GM23338 (cell line): ENCODE results near the gene CDKN2D.

Experiments
- EZH2 ChIP-seq: fragments of 200-600 bp; sonication (generic); IDR thresholded peaks from one replicate; pipeline ENCODE4 v1.8.0; 2017; ENCODE audit warnings: antibody characterized with exemption, mild to moderate bottlenecking, low read depth; ENCODE audit not compliant: unreplicated experiment
- EZH2phosphoT487 ChIP-seq: fragments of 200-600 bp; sonication (generic); IDR thresholded peaks from one replicate; pipeline ENCODE4 v1.8.1; 2018; ENCODE audit warnings: antibody characterized with exemption; ENCODE audit not compliant: unreplicated experiment
- POLR2AphosphoS5 ChIP-seq: IDR thresholded peaks from 2 replicates; pipeline ENCODE4 v1.6.1; 2016; ENCODE audit warnings: antibody characterized with exemption, low read depth
- REST ChIP-seq: IDR thresholded peaks from one replicate; pipeline ENCODE4 v1.6.1; 2018; ENCODE audit warnings: antibody characterized with exemption; ENCODE audit not compliant: unreplicated experiment
- STAT1 ChIP-seq: IDR thresholded peaks from one replicate; pipeline ENCODE4 v1.6.1; 2016; ENCODE audit warnings: antibody characterized with exemption; ENCODE audit not compliant: unreplicated experiment
- TF ChIP-seq, protein P1 (sequence below), 2 experiments: fragments of 200-600 bp in 1 of 2; sonication (generic) in 1 of 2; conservative IDR thresholded peaks; 2 replicates each; pipeline versions ENCODE4 v1.5.1 to v1.6.1; 2016 to 2017; ENCODE audit warnings: antibody characterized with exemption in 2 of 2, low read depth in 2 of 2, mild to moderate bottlenecking in 2 of 2, moderate library complexity in 1 of 2
- TF ChIP-seq, protein P2 (sequence below): IDR thresholded peaks from 2 replicates; pipeline ENCODE4 v1.6.1; 2016; ENCODE audit warnings: antibody characterized with exemption

- TF ChIP-seq POLR2AphosphoS5, result no peak
- TF ChIP-seq, protein P1, sequence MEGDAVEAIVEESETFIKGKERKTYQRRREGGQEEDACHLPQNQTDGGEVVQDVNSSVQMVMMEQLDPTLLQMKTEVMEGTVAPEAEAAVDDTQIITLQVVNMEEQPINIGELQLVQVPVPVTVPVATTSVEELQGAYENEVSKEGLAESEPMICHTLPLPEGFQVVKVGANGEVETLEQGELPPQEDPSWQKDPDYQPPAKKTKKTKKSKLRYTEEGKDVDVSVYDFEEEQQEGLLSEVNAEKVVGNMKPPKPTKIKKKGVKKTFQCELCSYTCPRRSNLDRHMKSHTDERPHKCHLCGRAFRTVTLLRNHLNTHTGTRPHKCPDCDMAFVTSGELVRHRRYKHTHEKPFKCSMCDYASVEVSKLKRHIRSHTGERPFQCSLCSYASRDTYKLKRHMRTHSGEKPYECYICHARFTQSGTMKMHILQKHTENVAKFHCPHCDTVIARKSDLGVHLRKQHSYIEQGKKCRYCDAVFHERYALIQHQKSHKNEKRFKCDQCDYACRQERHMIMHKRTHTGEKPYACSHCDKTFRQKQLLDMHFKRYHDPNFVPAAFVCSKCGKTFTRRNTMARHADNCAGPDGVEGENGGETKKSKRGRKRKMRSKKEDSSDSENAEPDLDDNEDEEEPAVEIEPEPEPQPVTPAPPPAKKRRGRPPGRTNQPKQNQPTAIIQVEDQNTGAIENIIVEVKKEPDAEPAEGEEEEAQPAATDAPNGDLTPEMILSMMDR (conservative IDR thresholded peaks at IDR 0.05; ENCODE audit: low read depth in 2 of 2), result no peak
- TF ChIP-seq EZH2, result no peak
- no peak for TF ChIP-seq REST
- no peak for TF ChIP-seq EZH2phosphoT487
- TF ChIP-seq, protein P2, sequence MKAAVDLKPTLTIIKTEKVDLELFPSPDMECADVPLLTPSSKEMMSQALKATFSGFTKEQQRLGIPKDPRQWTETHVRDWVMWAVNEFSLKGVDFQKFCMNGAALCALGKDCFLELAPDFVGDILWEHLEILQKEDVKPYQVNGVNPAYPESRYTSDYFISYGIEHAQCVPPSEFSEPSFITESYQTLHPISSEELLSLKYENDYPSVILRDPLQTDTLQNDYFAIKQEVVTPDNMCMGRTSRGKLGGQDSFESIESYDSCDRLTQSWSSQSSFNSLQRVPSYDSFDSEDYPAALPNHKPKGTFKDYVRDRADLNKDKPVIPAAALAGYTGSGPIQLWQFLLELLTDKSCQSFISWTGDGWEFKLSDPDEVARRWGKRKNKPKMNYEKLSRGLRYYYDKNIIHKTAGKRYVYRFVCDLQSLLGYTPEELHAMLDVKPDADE, result no peak
- TF ChIP-seq STAT1, result no peak
These were observed 36.3 kb downstream of the CDKN2D start for GRCh38 chr19:10532457-10532856.
